Measurements from ENCODE around the gene SMIM21.

Gene SMIM21

GRCh38 chr18:75422341-75422910 is 5.1 kb downstream of the SMIM21 start:
- Histone ChIP-seq H3K27ac (no peak overlapping the region), H3K4me1 (no peaks in the 10 kb centered on the region), H3K36me3 (no peaks in the 10 kb centered on the region), H3K9me3 (peaks cover 0 to 7% (median 0%) of the 10 kb centered on the region in 3 donors), H3K4me3 (no peak overlapping the region), H3K27me3 (peaks cover 0 to 8% of the 10 kb centered on the region in 2 donors)
- TF ChIP-seq, protein P1, sequence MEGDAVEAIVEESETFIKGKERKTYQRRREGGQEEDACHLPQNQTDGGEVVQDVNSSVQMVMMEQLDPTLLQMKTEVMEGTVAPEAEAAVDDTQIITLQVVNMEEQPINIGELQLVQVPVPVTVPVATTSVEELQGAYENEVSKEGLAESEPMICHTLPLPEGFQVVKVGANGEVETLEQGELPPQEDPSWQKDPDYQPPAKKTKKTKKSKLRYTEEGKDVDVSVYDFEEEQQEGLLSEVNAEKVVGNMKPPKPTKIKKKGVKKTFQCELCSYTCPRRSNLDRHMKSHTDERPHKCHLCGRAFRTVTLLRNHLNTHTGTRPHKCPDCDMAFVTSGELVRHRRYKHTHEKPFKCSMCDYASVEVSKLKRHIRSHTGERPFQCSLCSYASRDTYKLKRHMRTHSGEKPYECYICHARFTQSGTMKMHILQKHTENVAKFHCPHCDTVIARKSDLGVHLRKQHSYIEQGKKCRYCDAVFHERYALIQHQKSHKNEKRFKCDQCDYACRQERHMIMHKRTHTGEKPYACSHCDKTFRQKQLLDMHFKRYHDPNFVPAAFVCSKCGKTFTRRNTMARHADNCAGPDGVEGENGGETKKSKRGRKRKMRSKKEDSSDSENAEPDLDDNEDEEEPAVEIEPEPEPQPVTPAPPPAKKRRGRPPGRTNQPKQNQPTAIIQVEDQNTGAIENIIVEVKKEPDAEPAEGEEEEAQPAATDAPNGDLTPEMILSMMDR (IDR thresholded peaks at IDR 0.05) = no peak
- intact Hi-C loops (cut with DNase I; ENCODE audit: low total_unique reads) = no loop called here
- no peak for DNase-seq

DNA sequence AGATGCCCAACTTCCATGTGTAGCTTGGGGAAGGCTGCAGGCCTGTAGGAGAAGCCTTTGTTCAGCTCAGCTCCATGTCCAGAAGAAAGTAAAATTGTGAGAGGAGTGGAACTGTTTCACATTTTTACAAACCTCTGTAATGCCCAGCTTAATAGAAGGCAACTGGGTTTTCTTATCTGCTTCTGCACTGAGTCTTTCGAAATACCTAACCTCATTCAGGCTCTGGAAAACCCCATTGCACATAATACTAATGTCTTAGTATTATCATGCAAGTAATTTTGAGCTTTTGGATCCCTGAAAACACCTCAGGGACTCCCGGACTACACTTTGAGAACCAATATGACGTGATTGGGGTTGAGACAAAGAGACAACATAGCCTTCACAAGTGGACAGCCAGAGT is 5.8 kb downstream of the SMIM21 start:
- no peak overlapping the region for H3K4me3 ChIP-seq
- H3K27ac ChIP-seq = no peak overlapping the region
- no peaks in the 10 kb centered on the region for H3K4me1 ChIP-seq
- DNase-seq = no peak
- H3K36me3 ChIP-seq = no peaks in the 10 kb centered on the region
- intact Hi-C loops (cut with DNase I; ENCODE audit: low total_unique reads) = no loop called here
- peaks cover 0 to 7% (median 0%) of the 10 kb centered on the region in 3 donors for H3K9me3 ChIP-seq
- TF ChIP-seq, protein P1 (IDR thresholded peaks at IDR 0.05) = no peak
- H3K27me3 ChIP-seq = peaks cover 0 to 8% of the 10 kb centered on the region in 2 donors

- no peaks in the 10 kb centered on the region for H3K4me1 ChIP-seq
- TF ChIP-seq, protein P1 (IDR thresholded peaks at IDR 0.05) = no peak
- DNase-seq = no peak
- H3K4me3 ChIP-seq = no peak overlapping the region
- H3K27ac ChIP-seq = no peak overlapping the region
- H3K9me3 ChIP-seq = peaks cover 0 to 7% (median 0%) of the 10 kb centered on the region in 3 donors
- intact Hi-C loops (cut with DNase I; ENCODE audit: low total_unique reads) = no loop called here
- H3K36me3 ChIP-seq = no peaks in the 10 kb centered on the region
- peaks cover 0 to 4% of the 10 kb centered on the region in 2 donors for H3K27me3 ChIP-seq
Measured at GRCh38 chr18:75418293-75419005, 9.1 kb downstream of the SMIM21 start.

GRCh38 chr18:75410611-75411010 is 16.9 kb downstream of the SMIM21 start:
- Histone ChIP-seq H3K4me1 (peaks cover 0 to 13% (median 11%) of the 10 kb centered on the region in 4 donors), H3K4me3 (no peak overlapping the region), H3K27me3 (no peaks in the 10 kb centered on the region), H3K27ac (no peak overlapping the region), H3K36me3 (no peaks in the 10 kb centered on the region), H3K9me3 (no peaks in the 10 kb centered on the region)
- intact Hi-C loops (cut with DNase I; ENCODE audit: low total_unique reads) = no loop called here
- no peak for DNase-seq
- TF ChIP-seq, protein P1 (IDR thresholded peaks at IDR 0.05) = no peak

DNA sequence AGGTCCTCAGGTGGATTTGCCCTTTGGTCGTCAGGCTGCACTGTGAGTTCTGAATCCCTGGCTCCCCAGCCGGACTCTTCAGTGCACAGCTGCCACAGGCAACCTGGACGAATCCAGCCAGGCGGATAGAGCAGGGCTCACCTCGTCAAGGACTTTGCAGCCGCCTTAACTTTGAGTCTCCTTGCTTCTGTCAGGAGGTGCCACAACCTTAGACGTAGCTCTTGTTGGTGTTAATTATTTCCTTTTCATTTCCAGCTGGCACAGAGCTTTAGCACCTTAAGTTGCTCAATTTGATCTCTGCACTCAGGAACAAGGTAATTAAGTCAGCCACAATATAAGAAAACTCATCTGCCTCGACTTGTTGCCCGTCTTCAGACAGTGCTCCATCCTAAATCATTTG is 17.7 kb downstream of the SMIM21 start:
- no peak overlapping the region for H3K27ac ChIP-seq
- no peak for DNase-seq
- no peaks in the 10 kb centered on the region for H3K27me3 ChIP-seq
- H3K4me1 ChIP-seq = peaks cover 0 to 13% (median 11%) of the 10 kb centered on the region in 4 donors
- TF ChIP-seq, protein P1 (IDR thresholded peaks at IDR 0.05) = no peak
- intact Hi-C loops (cut with DNase I; ENCODE audit: low total_unique reads) = no loop called here
- H3K4me3 ChIP-seq = no peak overlapping the region
- no peaks in the 10 kb centered on the region for H3K9me3 ChIP-seq
- H3K36me3 ChIP-seq = no peaks in the 10 kb centered on the region
